Tibial nerve (tissue), 4 donors: ENCODE measurements around the gene AURKA. TPM values are rescaled to one million over a fixed set of nuclear protein-coding genes. Genes with fewer than 3 reads are reported as not detected.

Experiments used
- DNase-seq, 2 donors: peaks; one replicate each; pipeline ENCODE4 v3.0.0-alpha.2; 2019; ENCODE audit warnings: low spot score in 2 of 2
- H3K27ac ChIP-seq, 4 donors: fragments of 200-600 bp; sonication (generic) in 3 of 4; one replicate each; pipeline ENCODE4 v1.5.1; 2017 to 2019; ENCODE audit warnings: mild to moderate bottlenecking in 1 of 4
- H3K27me3 ChIP-seq, 2 donors: fragments of 200-600 bp; sonication (generic) in 1 of 2; one replicate each; pipeline versions ENCODE4 v1.5.1 to v1.6.0; 2017 to 2019
- H3K36me3 ChIP-seq, 3 donors: fragments of 200-600 bp; sonication (generic); one replicate each; pipeline ENCODE4 v1.5.1; 2018 to 2019
- H3K4me1 ChIP-seq, 4 donors: fragments of 200-600 bp; sonication (generic) in 3 of 4; one replicate each; pipeline ENCODE4 v1.5.1; 2017 to 2019
- H3K4me3 ChIP-seq, 4 donors: fragments of 200-600 bp; sonication (generic) in 3 of 4; one replicate each; pipeline ENCODE4 v1.5.1; 2017 to 2019; ENCODE audit warnings: mild to moderate bottlenecking in 1 of 4, moderate library complexity in 1 of 4
- H3K9me3 ChIP-seq, 4 donors: fragments of 200-600 bp; sonication (generic) in 3 of 4; one replicate each; pipeline ENCODE4 v1.5.1; 2017 to 2019
- CTCF ChIP-seq, 5 experiments: fragments of 200-600 bp in 3 of 5; fragments of 450-650 bp in 2 of 5; sonication (generic) in 3 of 5; IDR thresholded peaks; one replicate each; pipeline ENCODE4 v1.5.1; 2016 to 2019; ENCODE audit warnings: antibody characterized with exemption in 5 of 5, mild to moderate bottlenecking in 3 of 5, moderate library complexity in 2 of 5
- EP300 ChIP-seq, 2 donors: sonication (generic); formaldehyde crosslinking; IDR thresholded peaks; one replicate each; pipeline ENCODE4 v1.6.1; 2017; ENCODE audit warnings: antibody characterized with exemption in 2 of 2, mild to moderate bottlenecking in 1 of 2
- POLR2A ChIP-seq, 2 donors: fragments of 450-650 bp; IDR thresholded peaks; one replicate each; pipeline ENCODE4 v1.6.1; 2017; ENCODE audit warnings: antibody characterized with exemption in 2 of 2, mild to moderate bottlenecking in 2 of 2, moderate library complexity in 2 of 2
- WGBS, 2 donors: methylation state at CpG; one replicate each; pipeline ENCODE4 v1.1.5; 2018; 5-methylcytosine and 5-hydroxymethylcytosine counted together
- total RNA-seq, 4 donors: library from RNA; depleted of rRNA; stranded (reverse); fragments of >200 nt; gene quantifications; one replicate each; pipeline ENCODE4 v1.1.0, GENCODE V29; 2016

Gene AURKA
- total RNA-seq, 4 donors from 2014 or later = 0.42 to 4.3 (median 1.7) TPM

- H3K4me3 ChIP-seq = no peak overlapping the region
- TF ChIP-seq POLR2A (IDR thresholded peaks at IDR 0.05) = no peak
- TF ChIP-seq EP300 (IDR thresholded peaks at IDR 0.05) = no peak
- no peak for TF ChIP-seq CTCF (IDR thresholded peaks at IDR 0.05)
- H3K27ac ChIP-seq = peak overlapping the region in 3 of 4 donors; percentile 62 to 71 (median 63)
- peaks cover 0 to 7% (median 1%) of the 10 kb centered on the region in 4 donors for H3K4me1 ChIP-seq
- WGBS, 2 donors = 84 to 92% methylated on average over 4 of the region's 4 CpGs
- no peaks in the 10 kb centered on the region for H3K9me3 ChIP-seq
- H3K27me3 ChIP-seq = no peaks in the 10 kb centered on the region
- DNase-seq = no peak
- H3K36me3 ChIP-seq = peaks cover 0 to 13% (median 0%) of the 10 kb centered on the region in 3 donors
Observed at GRCh38 chr20:56417911-56418310, 25.9 kb upstream of the AURKA start.

- WGBS, 2 donors = 89 to 90% methylated on average over 7 of the region's 7 CpGs
- H3K27ac ChIP-seq = peak overlapping the region in 3 of 4 donors; percentile 62 to 71 (median 63)
- H3K9me3 ChIP-seq = no peaks in the 10 kb centered on the region
Observed at GRCh38 chr20:56417402-56417801, 25.4 kb upstream of the AURKA start.

GRCh38 chr20:56414842-56415765 is 23.1 kb upstream of the AURKA start:
- Histone ChIP-seq H3K36me3 (peaks cover 0 to 13% (median 0%) of the 10 kb centered on the region in 3 donors), H3K4me3 (no peak overlapping the region), H3K27me3 (no peaks in the 10 kb centered on the region), H3K4me1 (peaks cover 0 to 20% (median 5%) of the 10 kb centered on the region in 4 donors), H3K9me3 (no peaks in the 10 kb centered on the region), H3K27ac (no peak overlapping the region)
- TF ChIP-seq POLR2A (IDR thresholded peaks at IDR 0.05) (no peak), CTCF (IDR thresholded peaks at IDR 0.05) (no peak), EP300 (IDR thresholded peaks at IDR 0.05) (no peak)
- WGBS, 2 donors = 66 to 71% methylated on average over 12 of the region's 12 CpGs
- DNase-seq = no peak

More at GRCh38 chr20:56417402-56417801, 25.4 kb upstream of the AURKA start:
- peaks cover 0 to 6% (median 1%) of the 10 kb centered on the region in 4 donors for H3K4me1 ChIP-seq
- H3K27me3 ChIP-seq = no peaks in the 10 kb centered on the region
- H3K4me3 ChIP-seq = no peak overlapping the region
- peaks cover 0 to 13% (median 0%) of the 10 kb centered on the region in 3 donors for H3K36me3 ChIP-seq
- no peak for DNase-seq
- no peak for TF ChIP-seq EP300 (IDR thresholded peaks at IDR 0.05)
- TF ChIP-seq CTCF (IDR thresholded peaks at IDR 0.05) = no peak
- TF ChIP-seq POLR2A (IDR thresholded peaks at IDR 0.05) = no peak

- peaks cover 0 to 20% (median 5%) of the 10 kb centered on the region in 4 donors for H3K4me1 ChIP-seq
- H3K27me3 ChIP-seq = no peaks in the 10 kb centered on the region
- peak overlapping the region in 2 of 4 donors; percentile 26 to 38 for H3K4me3 ChIP-seq
- TF ChIP-seq POLR2A (IDR thresholded peaks at IDR 0.05) = no peak
- TF ChIP-seq CTCF (IDR thresholded peaks at IDR 0.05) = no peak
- TF ChIP-seq EP300 (IDR thresholded peaks at IDR 0.05) = no peak
- H3K9me3 ChIP-seq = no peaks in the 10 kb centered on the region
- peaks cover 0 to 24% (median 0%) of the 10 kb centered on the region in 3 donors for H3K36me3 ChIP-seq
- WGBS, 2 donors = 95 to 100% methylated on average over 3 of the region's 3 CpGs
- peak overlapping the region in 3 of 4 donors; percentile 60 to 80 (median 73) for H3K27ac ChIP-seq
- no peak for DNase-seq
Observed at GRCh38 chr20:56412949-56413348, 20.9 kb upstream of the AURKA start.

GRCh38 chr20:56412473-56412790 is 20.4 kb upstream of the AURKA start:
- whole genome bisulfite sequencing, 2 donors = 87 to 90% methylated on average over 7 of the region's 7 CpGs
- Histone ChIP-seq H3K9me3 (no peaks in the 10 kb centered on the region), H3K36me3 (peaks cover 0 to 24% (median 0%) of the 10 kb centered on the region in 3 donors), H3K4me3 (peak overlapping the region in 3 of 4 donors; percentile 6 to 38 (median 26)), H3K27me3 (no peaks in the 10 kb centered on the region), H3K4me1 (peaks cover 0 to 20% (median 5%) of the 10 kb centered on the region in 4 donors), H3K27ac (peak overlapping the region in 3 of 4 donors; percentile 60 to 80 (median 73))
- no peak for DNase-seq
- TF ChIP-seq POLR2A (IDR thresholded peaks at IDR 0.05) = no peak
- TF ChIP-seq CTCF (IDR thresholded peaks at IDR 0.05) = no peak
- TF ChIP-seq EP300 (IDR thresholded peaks at IDR 0.05) = no peak
